SH-SY5Y (cell line): ENCODE data around the gene RPL18.

ENCODE experiments used
- GATA2 ChIP-seq: IDR thresholded peaks from 2 replicates; pipeline ENCODE4 v1.6.1; 2011; ENCODE audit warnings: mild to moderate bottlenecking, low read depth, low read length
- GATA3 ChIP-seq: IDR thresholded peaks from 2 replicates; pipeline ENCODE4 v1.6.1; 2011; ENCODE audit warnings: low read depth, mild to moderate bottlenecking, low read length, moderate library complexity

The RPL18 gene

DNA sequence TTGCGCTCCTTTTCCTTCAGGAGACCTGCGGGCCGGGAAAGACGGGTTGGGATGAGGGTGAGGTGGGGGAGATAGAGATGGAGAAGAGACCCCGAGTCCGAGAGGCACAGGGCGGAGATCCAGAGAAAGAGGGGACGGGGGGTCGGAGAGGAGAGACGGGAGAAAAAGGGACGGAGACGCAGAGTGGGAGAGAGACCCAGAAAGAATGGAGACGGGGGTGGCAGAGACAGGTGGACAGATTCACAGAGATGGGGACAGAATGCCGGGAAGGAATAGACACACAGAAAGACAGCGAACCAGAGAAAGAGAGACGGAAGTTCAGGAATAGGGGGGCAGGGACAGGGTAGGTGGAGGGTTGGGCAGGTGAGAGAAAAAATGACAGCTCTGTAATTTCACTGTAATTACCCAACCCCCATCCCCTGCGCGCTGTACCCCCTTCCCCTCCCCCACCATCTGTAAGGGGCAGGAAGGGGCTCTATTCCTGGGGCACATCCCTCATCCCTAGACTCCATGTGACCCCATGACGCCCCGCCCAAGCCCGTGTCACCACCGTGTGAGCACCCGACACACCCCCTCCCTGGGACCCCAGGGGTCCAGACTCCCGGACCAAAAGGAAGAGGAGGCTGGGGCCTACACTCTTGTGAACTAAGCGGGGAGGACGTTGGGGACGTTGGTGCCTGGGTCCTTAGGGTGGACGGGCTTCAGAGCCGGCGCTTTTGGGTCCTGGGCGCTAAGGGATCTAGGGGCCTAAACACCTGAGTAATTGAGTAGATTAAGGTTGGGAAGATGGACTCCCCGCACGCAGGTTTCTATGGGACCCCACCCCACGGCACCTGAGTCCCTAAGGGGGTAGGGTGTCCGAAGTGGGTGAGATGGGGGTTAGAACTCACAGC lies 17.2 kb upstream of the RPL18 start:
- TF ChIP-seq GATA2: no peak
- no peak for TF ChIP-seq GATA3

GRCh38 chr19:48635263-48635965 lies 16.4 kb upstream of the RPL18 start:
- TF ChIP-seq GATA3: no peak
- no peak for TF ChIP-seq GATA2

- TF ChIP-seq GATA3: no peak
- TF ChIP-seq GATA2: no peak
Measured at GRCh38 chr19:48634424-48635262, 15.7 kb upstream of the RPL18 start.

DNA sequence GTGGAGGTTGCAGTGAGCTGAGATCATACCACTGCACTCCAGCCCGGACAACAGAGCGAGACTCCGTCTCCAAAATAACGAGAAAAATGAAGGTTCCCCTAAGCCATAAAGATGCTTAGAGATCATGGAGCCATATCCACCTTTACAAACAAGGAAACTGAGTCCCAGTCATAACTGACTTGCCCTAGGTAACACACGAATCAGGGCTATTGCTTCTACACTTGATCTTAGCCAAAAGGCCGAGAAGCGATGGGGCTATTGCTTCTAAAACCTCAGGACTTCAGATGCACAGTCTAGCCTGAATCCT lies 15.0 kb upstream of the RPL18 start:
- TF ChIP-seq GATA2 (no peak), GATA3 (no peak)

DNA sequence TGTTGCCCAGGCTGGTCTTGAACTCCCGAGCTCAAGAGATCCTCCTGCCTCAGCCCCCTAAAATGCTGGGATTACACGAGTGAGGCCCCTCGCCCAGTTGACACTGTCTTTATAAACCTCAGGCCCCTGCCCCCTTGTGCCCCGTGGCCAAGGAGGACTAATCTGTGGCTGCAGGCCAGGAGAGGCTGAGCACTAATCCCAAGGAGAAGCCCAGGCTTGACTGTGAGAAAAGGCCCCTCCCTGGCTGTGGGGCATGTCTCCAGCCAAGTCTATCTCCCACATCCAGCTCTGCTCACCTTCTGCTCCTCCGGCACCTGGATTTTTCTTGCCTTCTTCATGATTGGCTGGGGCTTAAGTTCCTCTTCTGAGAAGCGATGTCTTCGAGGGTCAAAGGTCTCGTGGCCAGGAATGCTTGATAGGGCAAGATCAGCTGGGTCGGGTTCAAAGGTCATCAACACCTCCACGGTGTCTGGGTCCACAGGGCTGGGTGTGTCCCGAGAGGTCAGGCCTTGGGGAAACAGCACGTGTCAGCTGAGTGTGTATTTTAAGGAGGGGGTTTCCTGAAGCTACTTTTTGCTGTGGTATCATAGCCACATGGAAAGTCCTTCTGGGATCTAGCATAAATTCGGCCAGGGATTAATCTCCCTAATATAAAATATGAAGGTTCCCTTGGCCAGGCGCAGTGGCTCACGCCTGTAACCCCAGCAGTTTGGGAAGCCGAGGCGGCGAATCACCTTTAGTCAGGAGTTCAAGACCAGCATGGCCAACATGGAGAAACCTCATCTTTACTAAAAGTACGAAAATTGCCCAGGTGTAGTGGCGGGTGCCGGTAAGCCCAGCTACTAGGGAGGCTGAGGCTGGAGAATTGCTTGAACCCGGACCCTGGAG lies 14.4 kb upstream of the RPL18 start:
- TF ChIP-seq GATA2: no peak
- no peak for TF ChIP-seq GATA3

GRCh38 chr19:48632692-48633147 lies 13.7 kb upstream of the RPL18 start:
- TF ChIP-seq GATA2: no peak
- TF ChIP-seq GATA3: no peak

- TF ChIP-seq GATA3 (no peak), GATA2 (no peak)
Measured at GRCh38 chr19:48631225-48631624, 12.2 kb upstream of the RPL18 start.

GRCh38 chr19:48630296-48631063 lies 11.5 kb upstream of the RPL18 start:
- no peak for TF ChIP-seq GATA3
- no peak for TF ChIP-seq GATA2

GRCh38 chr19:48629599-48630295 lies 10.8 kb upstream of the RPL18 start:
- TF ChIP-seq GATA3: no peak

- TF ChIP-seq GATA3 (no peak), GATA2 (no peak)
Measured at GRCh38 chr19:48629297-48629598, 10.3 kb upstream of the RPL18 start.

GRCh38 chr19:48628486-48629296 lies 9.7 kb upstream of the RPL18 start:
- no peak for TF ChIP-seq GATA3

DNA sequence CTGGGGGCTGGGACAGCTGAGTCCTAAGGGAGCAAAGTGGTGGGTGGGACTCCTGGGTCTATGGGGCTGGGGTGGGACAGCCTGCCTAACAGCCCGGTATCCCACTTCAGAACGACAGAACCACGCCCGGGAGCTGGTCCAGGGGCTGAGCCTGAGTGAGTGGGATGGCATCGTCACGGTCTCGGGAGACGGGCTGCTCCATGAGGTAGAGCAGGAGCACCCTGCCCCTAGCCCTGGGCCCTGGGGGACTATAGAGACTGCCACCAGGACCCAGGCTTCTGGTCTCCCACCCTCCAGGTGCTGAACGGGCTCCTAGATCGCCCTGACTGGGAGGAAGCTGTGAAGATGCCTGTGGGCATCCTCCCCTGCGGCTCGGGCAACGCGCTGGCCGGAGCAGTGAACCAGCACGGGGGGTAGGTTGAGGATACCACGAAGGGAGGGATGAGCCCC lies 8.9 kb upstream of the RPL18 start:
- no peak for TF ChIP-seq GATA2
- no peak for TF ChIP-seq GATA3
